Sigmoid colon (tissue), 4 donors: ENCODE results near the gene CDH3.

Experiments
- EP300 ChIP-seq, 4 donors: sonication (generic); formaldehyde crosslinking; IDR thresholded peaks; one replicate each; pipeline ENCODE4 v1.6.1; 2017; ENCODE audit warnings: antibody characterized with exemption in 4 of 4
- POLR2A ChIP-seq, 2 donors: fragments of 450-650 bp; IDR thresholded peaks; one replicate each; pipeline ENCODE4 v1.6.1; 2016; ENCODE audit warnings: antibody characterized with exemption in 2 of 2, mild to moderate bottlenecking in 2 of 2, moderate library complexity in 2 of 2
- TF ChIP-seq, protein P1 (sequence below), 4 experiments: fragments of 450-650 bp in 3 of 4; fragments of 200-600 bp in 1 of 4; IDR thresholded peaks; one replicate each; pipeline ENCODE4 v1.5.1; 2016 to 2019; ENCODE audit warnings: antibody characterized with exemption in 4 of 4, mild to moderate bottlenecking in 3 of 4, moderate library complexity in 2 of 4

DNA sequence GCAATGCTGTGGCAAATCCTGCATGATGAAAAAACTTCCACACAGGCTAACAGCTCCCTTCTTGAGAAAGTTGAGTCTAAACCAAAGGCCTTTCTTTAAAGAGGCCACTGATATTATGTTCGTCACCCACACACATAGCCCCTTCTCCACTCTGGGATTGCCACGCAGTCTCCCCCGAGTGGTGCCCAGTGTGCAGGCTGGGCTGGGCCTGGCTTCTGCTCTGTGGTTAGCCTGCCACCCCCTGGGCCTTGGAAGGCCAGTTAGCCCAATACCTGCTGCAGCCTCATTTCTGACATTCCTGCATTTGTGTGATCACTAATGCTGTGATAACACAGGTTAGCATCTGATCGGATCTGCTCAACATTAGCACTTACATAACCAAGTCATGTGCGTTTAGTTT is 44.8 kb downstream of the CDH3 start:
- TF ChIP-seq, protein P1, sequence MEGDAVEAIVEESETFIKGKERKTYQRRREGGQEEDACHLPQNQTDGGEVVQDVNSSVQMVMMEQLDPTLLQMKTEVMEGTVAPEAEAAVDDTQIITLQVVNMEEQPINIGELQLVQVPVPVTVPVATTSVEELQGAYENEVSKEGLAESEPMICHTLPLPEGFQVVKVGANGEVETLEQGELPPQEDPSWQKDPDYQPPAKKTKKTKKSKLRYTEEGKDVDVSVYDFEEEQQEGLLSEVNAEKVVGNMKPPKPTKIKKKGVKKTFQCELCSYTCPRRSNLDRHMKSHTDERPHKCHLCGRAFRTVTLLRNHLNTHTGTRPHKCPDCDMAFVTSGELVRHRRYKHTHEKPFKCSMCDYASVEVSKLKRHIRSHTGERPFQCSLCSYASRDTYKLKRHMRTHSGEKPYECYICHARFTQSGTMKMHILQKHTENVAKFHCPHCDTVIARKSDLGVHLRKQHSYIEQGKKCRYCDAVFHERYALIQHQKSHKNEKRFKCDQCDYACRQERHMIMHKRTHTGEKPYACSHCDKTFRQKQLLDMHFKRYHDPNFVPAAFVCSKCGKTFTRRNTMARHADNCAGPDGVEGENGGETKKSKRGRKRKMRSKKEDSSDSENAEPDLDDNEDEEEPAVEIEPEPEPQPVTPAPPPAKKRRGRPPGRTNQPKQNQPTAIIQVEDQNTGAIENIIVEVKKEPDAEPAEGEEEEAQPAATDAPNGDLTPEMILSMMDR (IDR thresholded peaks at IDR 0.05), result no peak
- TF ChIP-seq POLR2A (IDR thresholded peaks at IDR 0.05) (no peak), EP300 (IDR thresholded peaks at IDR 0.05) (no peak)
